ENCODE results near the gene IP6K2.

- peak in 5 of 7 experiments; percentile 51 to 88 (median 79) for TF ChIP-seq CTCF (IDR thresholded peaks at IDR 0.05)
- no peak for TF ChIP-seq POLR2A (IDR thresholded peaks at IDR 0.05)
Measured at GRCh38 chr3:48685603-48686511, 31.2 kb downstream of the IP6K2 start, which contains the start of gene NCKIPSD.

Data from stomach (tissue), 4 donors.